ENCODE data around the gene FBXO28.
"Not testable (repeated sequence)": the region's sequence is repeated elsewhere in the genome, so short reads cannot be mapped to it uniquely, and the experiment has no call there.

FBXO28 gene

GRCh38 chr1:224076407-224076806 lies 37.5 kb upstream of the FBXO28 start:
- Histone ChIP-seq H2AK5ac (ENCODE audit: low read length) (no peak overlapping the region), H3K27ac (ENCODE audit: low read depth, low read length) (no peak overlapping the region), H3K36me3 (ENCODE audit: control insufficient read depth in 1 of 2, insufficient read depth in 2 of 2, low read length in 2 of 2) (no peaks in the 10 kb centered on the region), H3K27me3 (ENCODE audit: insufficient read depth, low read length) (no peaks in the 10 kb centered on the region), H2BK120ac (ENCODE audit: insufficient read depth, low read length, poor library complexity) (no peak overlapping the region), H4K12ac (ENCODE audit: low read depth, low read length) (no peak overlapping the region), H2BK12ac (ENCODE audit: low read length) (no peak overlapping the region), H3K14ac (ENCODE audit: low read length) (no peak overlapping the region), H3K18ac (ENCODE audit: low read length) (no peak overlapping the region), H3K79me1 (ENCODE audit: low read length) (no peaks in the 10 kb centered on the region), H4K8ac (ENCODE audit: low read depth, low read length) (no peak overlapping the region), H3K4ac (ENCODE audit: low read depth, low read length) (no peak overlapping the region), H3K4me2 (ENCODE audit: low read length) (no peak overlapping the region), H3K9ac (ENCODE audit: low read length) (no peak overlapping the region), H3K4me1 (ENCODE audit: control insufficient read depth in 1 of 2, insufficient read depth in 2 of 2, low read length in 2 of 2) (no peaks in the 10 kb centered on the region), H2AFZ (ENCODE audit: insufficient read depth, low read length, poor library complexity) (no peak overlapping the region), H4K91ac (ENCODE audit: low read depth, low read length) (no peak overlapping the region), H2BK5ac (ENCODE audit: low read depth, low read length, poor library complexity) (no peak overlapping the region), H3K79me2 (ENCODE audit: control insufficient read depth, insufficient read depth, low read length, poor library complexity) (no peaks in the 10 kb centered on the region), H3K4me3 (ENCODE audit: low read depth, low read length) (no peak overlapping the region), H3K9me3 (ENCODE audit: insufficient read depth, low read depth, low read length) (peaks cover 2% of the 10 kb centered on the region), H3K23ac (ENCODE audit: low read length) (no peak overlapping the region)
- WGBS (ENCODE audit: extremely low coverage, insufficient coverage, insufficient read length): no CpG with 5 or more reads among the region's 3 CpGs
- DNase-seq: no peak

- not testable (repeated sequence) for H3K14ac ChIP-seq (ENCODE audit: low read length); H3K9me3 ChIP-seq (ENCODE audit: insufficient read depth, low read depth, low read length); H3K4me3 ChIP-seq (ENCODE audit: low read depth, low read length); H3K4me2 ChIP-seq (ENCODE audit: low read length); H2BK5ac ChIP-seq (ENCODE audit: low read depth, low read length, poor library complexity); H3K4me1 ChIP-seq (ENCODE audit: control insufficient read depth in 1 of 2, insufficient read depth in 2 of 2, low read length in 2 of 2); H3K9ac ChIP-seq (ENCODE audit: low read length); H2BK120ac ChIP-seq (ENCODE audit: insufficient read depth, low read length, poor library complexity); H4K12ac ChIP-seq (ENCODE audit: low read depth, low read length); H3K27me3 ChIP-seq (ENCODE audit: insufficient read depth, low read length); H3K79me1 ChIP-seq (ENCODE audit: low read length); H3K36me3 ChIP-seq (ENCODE audit: control insufficient read depth in 1 of 2, insufficient read depth in 2 of 2, low read length in 2 of 2); H4K8ac ChIP-seq (ENCODE audit: low read depth, low read length); H3K18ac ChIP-seq (ENCODE audit: low read length); DNase-seq; H3K4ac ChIP-seq (ENCODE audit: low read depth, low read length); H3K23ac ChIP-seq (ENCODE audit: low read length); H2AK5ac ChIP-seq (ENCODE audit: low read length); H2BK12ac ChIP-seq (ENCODE audit: low read length); H3K79me2 ChIP-seq (ENCODE audit: control insufficient read depth, insufficient read depth, low read length, poor library complexity); H4K91ac ChIP-seq (ENCODE audit: low read depth, low read length); H2AFZ ChIP-seq (ENCODE audit: insufficient read depth, low read length, poor library complexity); H3K27ac ChIP-seq (ENCODE audit: low read depth, low read length)
- WGBS (ENCODE audit: extremely low coverage, insufficient coverage, insufficient read length): no CpG with 5 or more reads among the region's 9 CpGs
Measured at GRCh38 chr1:224079644-224080043, 34.3 kb upstream of the FBXO28 start.

GRCh38 chr1:224080115-224080774 lies 33.7 kb upstream of the FBXO28 start:
- DNase-seq: peak; percentile 42 to 77
- no peaks in the 10 kb centered on the region for H3K27me3 ChIP-seq (ENCODE audit: insufficient read depth, low read length)
- no peak overlapping the region for H4K91ac ChIP-seq (ENCODE audit: low read depth, low read length)
- no peaks in the 10 kb centered on the region for H3K36me3 ChIP-seq (ENCODE audit: control insufficient read depth in 1 of 2, insufficient read depth in 2 of 2, low read length in 2 of 2)
- no peak overlapping the region for H3K4ac ChIP-seq (ENCODE audit: low read depth, low read length)
- no peak overlapping the region for H3K4me3 ChIP-seq (ENCODE audit: low read depth, low read length)
- H3K4me1 ChIP-seq (ENCODE audit: control insufficient read depth in 1 of 2, insufficient read depth in 2 of 2, low read length in 2 of 2): no peaks in the 10 kb centered on the region
- H3K9ac ChIP-seq (ENCODE audit: low read length): no peak overlapping the region
- no peak overlapping the region for H3K14ac ChIP-seq (ENCODE audit: low read length)
- no peak overlapping the region for H2BK5ac ChIP-seq (ENCODE audit: low read depth, low read length, poor library complexity)
- WGBS (ENCODE audit: extremely low coverage, insufficient coverage, insufficient read length): no CpG with 5 or more reads among the region's 9 CpGs
- H4K8ac ChIP-seq (ENCODE audit: low read depth, low read length): no peak overlapping the region
- H2AK5ac ChIP-seq (ENCODE audit: low read length): no peak overlapping the region
- no peaks in the 10 kb centered on the region for H3K79me1 ChIP-seq (ENCODE audit: low read length)
- H3K23ac ChIP-seq (ENCODE audit: low read length): no peak overlapping the region
- H2BK12ac ChIP-seq (ENCODE audit: low read length): no peak overlapping the region
- no peaks in the 10 kb centered on the region for H3K79me2 ChIP-seq (ENCODE audit: control insufficient read depth, insufficient read depth, low read length, poor library complexity)
- no peak overlapping the region for H2BK120ac ChIP-seq (ENCODE audit: insufficient read depth, low read length, poor library complexity)
- no peak overlapping the region for H3K27ac ChIP-seq (ENCODE audit: low read depth, low read length)
- no peak overlapping the region for H4K12ac ChIP-seq (ENCODE audit: low read depth, low read length)
- H3K9me3 ChIP-seq (ENCODE audit: insufficient read depth, low read depth, low read length): no peaks in the 10 kb centered on the region
- no peak overlapping the region for H3K18ac ChIP-seq (ENCODE audit: low read length)
- H2AFZ ChIP-seq (ENCODE audit: insufficient read depth, low read length, poor library complexity): no peak overlapping the region
- H3K4me2 ChIP-seq (ENCODE audit: low read length): no peak overlapping the region

- Histone ChIP-seq H4K8ac (ENCODE audit: low read depth, low read length) (no peak overlapping the region), H2BK120ac (ENCODE audit: insufficient read depth, low read length, poor library complexity) (no peak overlapping the region), H3K27me3 (ENCODE audit: insufficient read depth, low read length) (no peaks in the 10 kb centered on the region), H3K23ac (ENCODE audit: low read length) (no peak overlapping the region), H3K27ac (ENCODE audit: low read depth, low read length) (no peak overlapping the region), H3K4me2 (ENCODE audit: low read length) (no peak overlapping the region), H2AFZ (ENCODE audit: insufficient read depth, low read length, poor library complexity) (no peak overlapping the region), H3K9ac (ENCODE audit: low read length) (no peak overlapping the region), H3K79me2 (ENCODE audit: control insufficient read depth, insufficient read depth, low read length, poor library complexity) (no peaks in the 10 kb centered on the region), H3K4ac (ENCODE audit: low read depth, low read length) (no peak overlapping the region), H3K14ac (ENCODE audit: low read length) (no peak overlapping the region), H3K4me3 (ENCODE audit: low read depth, low read length) (no peak overlapping the region), H3K79me1 (ENCODE audit: low read length) (no peaks in the 10 kb centered on the region), H4K12ac (ENCODE audit: low read depth, low read length) (no peak overlapping the region), H3K4me1 (ENCODE audit: control insufficient read depth in 1 of 2, insufficient read depth in 2 of 2, low read length in 2 of 2) (no peaks in the 10 kb centered on the region), H2BK5ac (ENCODE audit: low read depth, low read length, poor library complexity) (no peak overlapping the region), H4K91ac (ENCODE audit: low read depth, low read length) (no peak overlapping the region), H3K18ac (ENCODE audit: low read length) (no peak overlapping the region), H2BK12ac (ENCODE audit: low read length) (no peak overlapping the region), H3K36me3 (ENCODE audit: control insufficient read depth in 1 of 2, insufficient read depth in 2 of 2, low read length in 2 of 2) (no peaks in the 10 kb centered on the region), H2AK5ac (ENCODE audit: low read length) (no peak overlapping the region), H3K9me3 (ENCODE audit: insufficient read depth, low read depth, low read length) (no peaks in the 10 kb centered on the region)
- no peak for DNase-seq
- no CpG with 5 or more reads among the region's 2 CpGs for WGBS (ENCODE audit: extremely low coverage, insufficient coverage, insufficient read length)
Measured at GRCh38 chr1:224081604-224082003, 32.3 kb upstream of the FBXO28 start.
